ENCODE results near the gene CAPRIN2.

CAPRIN2 gene

DNA sequence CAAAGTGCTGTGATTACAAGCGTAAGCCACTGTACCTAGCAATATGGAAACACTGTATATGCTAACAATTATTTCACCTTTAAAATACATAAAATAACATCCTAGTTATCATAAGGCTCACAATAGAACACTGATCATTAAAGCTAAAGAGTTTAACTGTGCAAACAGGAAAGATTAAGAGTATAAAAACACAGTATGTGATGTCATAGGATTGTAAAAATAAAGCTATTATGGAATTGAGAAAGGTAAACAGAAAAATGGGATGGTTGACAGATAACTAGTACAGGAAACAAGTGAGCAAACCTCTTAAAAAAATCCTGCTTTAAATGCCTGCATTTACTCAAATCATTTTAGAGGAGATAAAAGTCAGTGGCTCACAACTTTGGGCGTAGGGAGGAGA, 48.3 kb downstream of the CAPRIN2 start:
- no peak for DNase-seq

DNA sequence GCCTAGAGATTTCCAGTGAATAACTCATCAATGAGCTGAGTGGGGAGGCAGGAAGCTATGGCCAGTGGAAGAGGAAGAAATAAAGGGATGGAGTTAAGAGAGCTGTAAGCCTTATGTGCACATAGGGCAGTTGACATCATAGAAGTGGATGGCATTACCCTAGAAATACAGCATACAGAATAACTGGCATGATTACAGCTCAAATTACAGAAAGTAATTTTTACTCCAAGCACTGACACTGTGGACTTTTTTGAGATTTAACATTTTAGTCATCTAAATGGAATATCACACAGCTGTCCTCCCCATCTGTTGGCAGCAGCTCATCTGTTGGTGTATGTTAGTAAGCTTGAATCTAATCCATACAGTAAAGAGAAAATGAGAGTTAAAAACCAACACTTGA, 53.7 kb downstream of the CAPRIN2 start:
- DNase-seq, result peak in 1 of 56 donors; percentile 3

DNA sequence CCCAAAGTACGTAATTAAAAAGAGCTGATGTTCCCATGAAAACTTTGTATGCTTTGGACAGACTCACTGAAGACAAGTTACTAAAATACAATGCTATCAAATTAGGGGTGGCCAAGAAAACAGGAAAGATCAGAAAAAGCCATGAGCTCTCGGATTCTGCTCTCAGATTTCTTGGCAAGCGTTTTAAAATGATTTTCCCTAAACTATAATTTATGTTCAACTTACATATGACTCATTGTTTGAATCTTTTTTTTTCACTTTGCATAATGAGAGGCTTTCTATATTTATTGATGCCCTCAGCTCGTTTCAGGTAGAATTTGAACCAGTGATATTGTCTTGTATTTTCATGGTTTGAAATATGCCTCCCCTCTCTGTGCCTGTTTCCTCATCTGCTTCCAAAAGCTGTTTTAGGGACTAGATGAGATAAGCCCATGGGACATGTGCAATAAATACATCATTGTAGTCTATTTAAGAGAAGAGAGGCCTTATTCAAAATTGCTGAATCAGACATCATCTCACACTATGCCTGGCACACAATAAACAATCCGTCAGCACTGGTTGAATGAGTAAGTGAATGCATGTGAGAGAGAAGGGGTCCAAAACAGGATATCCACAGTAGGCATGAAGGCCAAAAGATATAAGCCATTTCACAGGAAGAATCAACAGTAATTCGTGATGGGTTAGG, 54.4 kb downstream of the CAPRIN2 start:
- DNase-seq, result no peak

DNA sequence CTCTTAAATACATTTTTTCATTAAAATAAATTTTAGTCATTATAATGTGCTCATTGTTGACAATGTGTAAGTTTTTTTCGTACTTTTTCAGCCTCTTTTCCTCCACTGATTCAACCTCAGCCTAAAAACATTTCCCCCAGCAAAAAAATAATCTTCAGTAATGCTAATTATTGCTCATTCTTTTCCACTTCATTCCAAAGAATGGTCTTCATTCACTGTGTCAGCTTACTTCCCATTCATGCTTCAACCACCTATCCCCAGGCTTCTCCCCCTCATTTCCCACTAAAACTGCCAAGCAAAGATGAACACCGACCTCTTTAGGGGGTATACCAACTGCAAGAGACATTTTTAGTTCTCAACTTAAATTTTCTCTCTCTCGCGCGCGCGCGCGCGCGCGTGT, 56.4 kb downstream of the CAPRIN2 start:
- no peak for DNase-seq

DNA sequence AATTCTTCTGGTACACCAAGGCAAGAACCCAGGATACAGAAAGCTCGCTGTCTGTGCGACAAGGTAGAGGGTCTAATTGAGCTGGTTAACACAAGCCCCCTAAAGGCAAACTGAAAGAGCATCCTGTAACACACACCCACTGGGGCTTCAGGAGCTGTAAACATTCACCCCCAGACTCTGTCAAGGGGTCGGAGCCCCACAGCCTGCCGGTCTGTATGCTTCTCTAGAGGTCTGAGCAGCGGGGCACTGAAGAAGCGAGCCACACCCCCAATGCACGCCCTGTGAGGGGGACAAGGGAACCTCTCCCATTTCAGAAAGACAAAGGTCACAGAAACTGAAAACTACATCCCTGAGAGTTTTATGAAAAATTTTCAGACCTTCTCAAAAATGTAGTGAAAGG, 57.8 kb downstream of the CAPRIN2 start:
- no peak for DNase-seq

DNA sequence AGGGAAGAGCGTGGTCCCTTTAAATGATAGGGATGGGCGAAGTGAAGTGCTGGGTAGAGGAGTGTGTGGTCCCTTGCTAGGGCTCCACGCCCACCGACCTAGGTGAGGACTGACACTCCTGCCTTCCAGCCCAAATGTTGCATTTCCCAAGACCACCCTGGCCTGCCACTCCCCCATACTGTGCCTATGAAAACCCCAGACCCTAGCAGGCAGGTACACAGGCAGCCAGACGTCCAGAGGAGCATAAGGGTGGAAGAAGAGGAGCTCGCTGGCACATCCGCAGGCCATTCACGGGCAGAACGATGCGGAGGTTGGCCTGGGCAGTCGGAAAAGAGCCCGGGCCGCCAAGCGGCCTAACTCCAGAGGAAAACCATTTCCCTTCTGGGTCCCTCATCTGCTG, 58.3 kb downstream of the CAPRIN2 start:
- no peak for DNase-seq

DNA sequence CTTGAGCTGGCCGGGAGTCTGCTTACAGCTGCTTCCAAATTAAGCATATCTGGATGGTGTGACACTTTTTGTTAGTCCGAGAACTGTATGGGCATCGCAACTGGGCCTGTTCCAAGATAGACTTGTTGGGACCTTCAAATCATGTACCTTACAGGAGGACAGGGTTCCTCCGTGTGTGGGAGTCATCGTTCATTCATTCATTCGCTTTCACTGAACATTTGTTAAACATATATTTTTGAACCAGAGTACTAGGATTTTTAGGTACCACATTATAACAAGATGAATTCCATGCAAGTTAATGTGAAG, 58.7 kb downstream of the CAPRIN2 start:
- no peak for DNase-seq

DNA sequence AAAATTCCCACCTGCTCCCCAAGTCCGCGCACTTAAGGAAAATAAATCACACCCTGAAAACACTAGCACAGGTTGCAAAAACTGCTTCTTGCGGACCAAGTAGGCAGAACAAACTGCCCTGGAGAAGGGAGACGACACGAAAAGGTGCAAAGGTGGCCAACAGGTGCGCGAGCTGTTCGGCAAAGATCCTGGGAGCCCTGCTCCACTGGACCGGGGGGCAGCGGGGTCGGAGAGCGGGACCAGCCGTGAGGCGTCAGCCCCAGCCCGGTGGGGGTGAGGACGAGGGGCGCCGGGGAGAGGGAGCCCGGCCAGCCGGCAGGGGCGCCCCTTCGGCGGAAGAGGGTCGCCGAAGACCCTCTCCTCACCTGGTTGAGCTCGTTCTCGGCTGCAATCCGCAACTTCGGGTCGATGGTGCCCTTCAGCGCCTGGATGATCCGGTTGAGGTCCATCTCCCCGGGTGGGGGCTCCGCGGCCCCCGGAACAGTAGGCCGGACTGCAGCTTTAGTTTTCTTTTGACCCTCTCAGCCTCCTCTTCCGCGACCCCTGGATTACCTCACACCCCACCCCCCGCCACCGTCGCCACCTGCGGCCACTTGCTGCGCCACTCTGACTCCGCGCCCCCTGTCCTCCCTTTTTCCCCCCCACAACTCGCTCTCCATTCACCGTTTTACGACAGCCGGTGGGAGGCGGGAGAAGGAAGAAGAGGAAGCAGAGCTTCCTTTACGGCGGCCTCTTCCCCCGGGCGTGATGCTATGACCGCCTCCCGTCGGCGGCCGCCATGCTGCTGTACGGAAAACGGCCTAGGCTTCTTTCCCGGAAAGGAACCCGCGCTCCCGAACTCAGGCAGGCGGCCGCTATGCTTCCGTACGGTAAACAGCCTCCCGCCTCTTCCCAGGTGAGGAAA, 59.3 kb downstream of the CAPRIN2 start, which contains the start of gene IPO8:
IPO8 (minus strand) TSS at position 671 of the 904 bp plus-strand sequence; CDS start at position 449, 222 bp downstream.
- DNase-seq, result peak in 55 of 56 donors; percentile 40 to 93 (median 82)

DNA sequence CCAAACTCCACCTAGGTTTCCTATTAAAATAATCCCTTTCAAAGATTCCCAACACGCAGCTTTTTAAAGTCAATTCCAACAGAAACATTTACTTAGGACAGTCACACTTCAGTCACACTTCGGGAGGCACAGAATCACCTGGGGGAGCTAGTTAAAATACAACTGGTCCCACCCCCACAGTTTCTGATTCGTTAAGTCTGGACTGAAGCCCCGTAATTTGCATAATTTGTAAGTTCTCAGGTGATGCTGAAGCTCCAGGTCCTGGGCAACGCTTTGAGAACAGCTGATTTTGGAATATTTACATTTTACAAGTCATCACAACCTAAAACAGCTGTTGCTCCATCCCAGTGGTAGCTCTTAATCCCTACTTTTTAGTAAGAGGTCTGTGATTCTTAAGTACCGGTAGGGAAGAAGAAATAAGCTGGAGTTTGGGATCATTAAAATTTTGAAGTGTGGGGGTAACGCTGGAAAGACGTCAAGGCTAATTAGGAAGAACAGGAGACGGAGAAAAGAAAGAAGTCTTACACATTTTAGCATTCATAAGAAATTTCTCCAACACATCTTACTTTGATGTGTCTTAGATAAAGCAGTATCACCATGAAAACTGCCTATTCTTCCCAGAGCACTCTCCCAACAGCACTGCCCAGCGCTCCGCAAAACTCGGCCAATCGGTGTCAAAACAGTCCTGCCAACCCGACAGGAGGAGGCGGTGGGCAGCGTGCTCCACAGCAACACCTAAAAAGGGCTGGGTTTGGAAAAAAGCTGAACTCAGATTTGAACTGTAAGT, 60.1 kb downstream of the CAPRIN2 start:
- DNase-seq, result peak in 20 of 56 donors; percentile 2 to 38 (median 24)

DNA sequence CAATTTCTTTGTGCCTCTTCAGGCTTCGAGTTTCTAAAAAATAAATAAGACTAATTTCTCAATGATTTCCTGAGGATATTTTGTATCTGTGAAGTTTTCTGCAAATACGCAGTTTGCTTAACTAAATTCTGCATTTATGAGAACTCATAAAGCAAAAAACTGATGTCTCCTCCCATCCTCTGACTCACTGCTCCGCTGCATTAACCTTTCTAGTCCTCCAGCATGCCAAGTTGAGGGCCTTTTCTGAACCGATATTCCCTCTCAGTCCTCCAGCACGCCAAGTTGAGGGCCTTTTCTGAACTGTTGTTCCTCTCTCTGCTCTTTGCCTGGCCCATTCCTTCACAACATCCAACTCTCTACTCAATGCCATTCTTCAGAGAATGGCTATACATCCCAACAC, 62.3 kb downstream of the CAPRIN2 start:
- no peak for DNase-seq

DNA sequence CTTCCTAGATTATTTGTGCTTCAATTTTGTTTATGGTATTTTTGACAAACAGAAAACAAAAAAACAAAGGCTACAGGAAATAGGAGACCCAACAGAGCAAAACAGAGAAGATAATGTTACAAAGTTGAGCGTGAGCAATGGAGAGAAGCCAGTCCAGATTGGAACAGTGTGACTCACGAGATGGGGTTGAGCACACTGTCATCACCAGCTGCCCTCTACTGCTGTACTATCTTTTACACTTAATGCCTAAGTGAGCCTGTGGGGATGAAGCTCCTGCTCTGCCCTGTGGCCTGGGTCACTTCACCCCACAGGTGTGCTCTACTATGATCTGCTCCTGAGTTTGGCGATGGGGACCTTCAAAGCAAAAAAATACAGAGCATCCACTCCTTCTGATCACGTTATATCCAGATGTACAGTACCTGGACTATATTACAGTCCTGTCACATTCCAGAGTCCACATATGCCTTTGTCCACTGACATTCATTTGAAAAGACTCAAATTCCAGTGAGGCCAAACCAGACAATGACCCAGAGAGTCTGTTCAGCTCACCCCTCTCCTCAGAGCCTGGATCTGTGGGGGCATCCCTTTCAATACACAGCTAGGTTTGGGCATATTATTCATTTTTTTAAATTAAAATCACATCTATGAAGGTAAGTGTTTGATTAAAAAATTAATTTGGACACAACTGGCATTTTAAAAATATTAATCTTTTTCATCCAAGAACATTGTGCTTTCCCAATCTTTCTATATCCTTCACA, 63.5 kb downstream of the CAPRIN2 start:
- peak in 1 of 56 donors; percentile 3 for DNase-seq

DNA sequence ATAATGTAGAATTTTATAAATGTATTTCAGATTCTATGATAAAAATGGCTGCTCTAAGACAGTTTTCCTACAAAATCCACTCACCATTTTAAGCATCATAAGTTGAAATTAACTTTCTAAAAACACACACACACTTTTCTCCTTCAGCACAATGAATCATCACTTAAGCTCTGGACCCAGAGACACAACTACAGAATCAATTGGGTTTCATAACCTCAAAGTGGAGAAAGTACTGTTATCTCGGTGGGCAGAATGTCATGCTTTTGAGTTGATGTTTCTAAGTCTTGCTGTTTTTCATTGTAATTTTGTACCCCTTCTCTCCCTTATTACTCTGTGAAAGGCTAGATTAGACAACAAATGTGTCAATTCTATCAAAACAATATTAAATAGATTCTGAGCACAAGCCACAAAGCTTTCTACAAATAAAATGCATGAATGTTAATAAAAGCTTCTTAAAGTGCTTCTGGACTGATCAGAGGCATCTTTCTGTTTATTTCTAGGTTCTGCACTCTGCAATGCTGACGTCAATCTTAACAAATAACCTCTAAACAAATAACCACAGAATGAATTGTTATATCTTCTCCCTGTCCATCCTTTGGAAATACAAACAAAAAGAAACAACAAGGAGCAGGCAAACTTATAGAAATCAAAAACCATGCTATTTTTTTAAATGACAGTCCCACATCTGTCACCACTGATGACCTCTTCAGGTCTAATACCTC, 67.3 kb downstream of the CAPRIN2 start:
- DNase-seq, result no peak

DNA sequence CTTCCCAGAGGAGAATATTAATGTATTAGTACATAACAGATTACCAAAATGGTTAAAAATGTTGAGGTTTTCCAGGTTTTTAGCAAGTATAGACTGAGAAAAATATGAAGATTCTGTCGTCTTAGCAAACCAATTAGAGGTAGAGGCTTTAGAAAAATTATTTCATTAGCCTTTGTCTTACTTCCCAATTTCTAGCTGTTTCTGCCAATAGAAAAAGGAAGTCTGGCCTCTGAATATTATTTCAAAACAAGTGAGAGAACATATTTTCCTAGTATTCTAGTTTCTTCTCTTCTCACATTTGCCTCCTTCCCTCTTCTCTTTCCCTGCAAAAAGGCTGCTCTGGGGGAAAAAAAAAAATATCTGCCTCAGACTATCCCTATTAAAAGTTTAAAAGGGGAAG, 75.5 kb downstream of the CAPRIN2 start:
- DNase-seq, result no peak

DNA sequence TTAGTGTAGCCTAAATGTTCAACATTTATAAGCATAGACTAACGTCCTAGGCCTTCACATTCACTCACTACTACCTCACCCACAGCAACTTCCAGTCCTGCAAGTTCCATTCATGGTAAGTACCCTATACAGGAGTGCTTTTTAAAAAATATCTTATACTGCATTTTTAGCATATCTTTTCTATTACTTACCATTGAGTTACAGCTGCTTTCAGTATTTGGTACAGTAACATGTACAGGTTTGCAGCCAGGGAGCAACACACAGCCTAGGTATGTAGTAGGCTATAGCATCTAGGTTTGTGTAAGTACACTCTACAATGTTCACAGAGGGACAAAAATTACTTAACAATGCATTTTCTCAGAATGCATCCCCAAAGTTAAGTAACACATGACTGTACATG, 76.5 kb downstream of the CAPRIN2 start:
- DNase-seq, result no peak

DNA sequence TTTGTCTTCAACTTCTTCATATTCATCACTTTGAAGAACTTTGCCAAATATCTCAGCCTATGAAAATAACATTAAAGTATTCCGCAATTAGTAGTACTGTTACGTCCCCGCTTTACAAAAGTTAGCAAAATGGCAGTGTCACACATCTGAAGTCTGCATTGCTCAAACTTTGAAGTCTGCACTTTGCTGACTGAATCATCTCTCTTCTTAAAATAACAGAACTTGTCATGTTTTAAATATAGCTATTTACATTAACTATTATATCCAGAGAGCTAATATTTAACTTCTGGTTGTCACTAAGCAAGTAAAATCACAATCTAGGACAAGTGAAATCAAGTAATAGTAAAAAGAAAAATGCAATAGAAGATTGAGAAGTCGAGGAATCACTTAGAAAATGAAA, 93.5 kb downstream of the CAPRIN2 start:
- DNase-seq, result no peak

Measured in amygdala (tissue), 56 donors.